ENCODE data around the gene PTGR2.

PTGR2 gene

DNA sequence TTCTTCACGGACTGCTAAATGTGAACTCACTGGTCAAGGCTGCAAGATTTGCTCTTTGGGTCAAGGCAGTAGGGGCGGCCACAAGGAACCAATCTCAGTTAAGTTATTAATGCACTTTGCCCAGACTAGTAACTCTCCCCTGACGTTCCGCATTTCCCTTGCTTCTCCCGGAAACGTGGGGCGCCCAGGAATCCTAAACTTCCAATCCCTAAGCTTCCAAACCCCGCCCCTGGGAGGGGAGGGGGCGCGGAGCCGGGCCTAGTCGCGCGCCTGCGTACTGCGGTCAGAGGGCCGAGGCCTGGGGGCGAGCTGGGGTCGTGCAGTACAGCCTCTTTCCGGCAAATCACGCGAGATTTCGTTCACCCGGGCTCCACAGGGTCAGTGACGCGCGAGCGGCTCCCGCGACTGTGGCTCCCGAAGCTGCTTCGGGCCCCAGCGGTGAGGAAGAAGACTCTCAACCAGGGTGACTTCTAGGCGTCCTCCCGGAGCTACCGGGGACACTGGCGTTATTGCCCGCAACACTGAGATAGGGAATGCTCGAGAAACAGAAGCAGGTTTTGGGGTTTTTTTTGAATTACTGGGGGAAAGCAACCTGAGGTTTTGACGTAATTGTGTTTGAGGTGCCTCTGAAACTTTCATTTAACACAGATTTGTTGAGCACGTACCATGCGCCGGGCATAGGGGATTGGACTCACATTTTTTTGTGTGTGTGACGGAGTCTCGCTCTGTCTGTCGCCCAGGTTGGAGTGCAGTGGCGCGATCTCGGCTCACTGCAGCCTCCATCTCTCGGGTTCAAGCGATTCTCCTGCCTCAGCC lies at the start of gene PTGR2:
TSS of gene PTGR2 (plus strand) at position 265 of the 816 bp plus-strand sequence. CDS start 7,032 bp downstream, outside the sequence.
- no peaks in the 10 kb centered on the region for H3K9me2 ChIP-seq (ENCODE audit: low read depth, low read length)
- peak within 1 kb of the TSS; percentile 79; the same call in 1 of the 2 replicates for H2AFZ ChIP-seq (ENCODE audit: low read length)
- peak within 1 kb of the TSS; percentile 78 for H3K4me3 ChIP-seq (ENCODE audit: low read depth, low read length, poor library complexity, severe bottlenecking)
- H3K27me3 ChIP-seq (ENCODE audit: insufficient read depth, low read length), result no peaks in the 10 kb centered on the region
- H3K36me3 ChIP-seq (ENCODE audit: insufficient read depth, low read length), result no peaks in the 10 kb centered on the region
- no peaks in the 10 kb centered on the region for H3K79me2 ChIP-seq (ENCODE audit: insufficient read depth, low read length)
- H3K4me1 ChIP-seq (ENCODE audit: insufficient read depth, low read length, severe bottlenecking), result peaks cover 15% of the 10 kb centered on the region
- H3K27ac ChIP-seq (ENCODE audit: low read depth, low read length, poor library complexity, severe bottlenecking), result peak within 1 kb of the TSS; percentile 74
- no peaks in the 10 kb centered on the region for H3K9me3 ChIP-seq (ENCODE audit: low read length)
- no peaks in the 10 kb centered on the region for H4K20me1 ChIP-seq (ENCODE audit: insufficient read depth, low read length)
- peak within 1 kb of the TSS; percentile 90 for H3K9ac ChIP-seq (ENCODE audit: low read length)
- TF ChIP-seq EZH2 (IDR thresholded peaks at IDR 0.05; ENCODE audit: borderline replicate concordance, low read length), result no peak
- TF ChIP-seq, protein P1, sequence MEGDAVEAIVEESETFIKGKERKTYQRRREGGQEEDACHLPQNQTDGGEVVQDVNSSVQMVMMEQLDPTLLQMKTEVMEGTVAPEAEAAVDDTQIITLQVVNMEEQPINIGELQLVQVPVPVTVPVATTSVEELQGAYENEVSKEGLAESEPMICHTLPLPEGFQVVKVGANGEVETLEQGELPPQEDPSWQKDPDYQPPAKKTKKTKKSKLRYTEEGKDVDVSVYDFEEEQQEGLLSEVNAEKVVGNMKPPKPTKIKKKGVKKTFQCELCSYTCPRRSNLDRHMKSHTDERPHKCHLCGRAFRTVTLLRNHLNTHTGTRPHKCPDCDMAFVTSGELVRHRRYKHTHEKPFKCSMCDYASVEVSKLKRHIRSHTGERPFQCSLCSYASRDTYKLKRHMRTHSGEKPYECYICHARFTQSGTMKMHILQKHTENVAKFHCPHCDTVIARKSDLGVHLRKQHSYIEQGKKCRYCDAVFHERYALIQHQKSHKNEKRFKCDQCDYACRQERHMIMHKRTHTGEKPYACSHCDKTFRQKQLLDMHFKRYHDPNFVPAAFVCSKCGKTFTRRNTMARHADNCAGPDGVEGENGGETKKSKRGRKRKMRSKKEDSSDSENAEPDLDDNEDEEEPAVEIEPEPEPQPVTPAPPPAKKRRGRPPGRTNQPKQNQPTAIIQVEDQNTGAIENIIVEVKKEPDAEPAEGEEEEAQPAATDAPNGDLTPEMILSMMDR (IDR thresholded peaks at IDR 0.05; ENCODE audit: low read length), result no peak
- H3K4me2 ChIP-seq (ENCODE audit: low read length), result peak within 1 kb of the TSS; percentile 81
- H3F3A ChIP-seq (ENCODE audit: insufficient read depth, low read length), result 0 out of 2 replicates have a peak, but pooled peaks cover 5% of the 10 kb centered on the region

- H3K4me1 ChIP-seq (ENCODE audit: insufficient read depth, low read length, severe bottlenecking), result peaks cover 4% of the 10 kb centered on the region
- H4K20me1 ChIP-seq (ENCODE audit: insufficient read depth, low read length), result no peaks in the 10 kb centered on the region
- H3K9ac ChIP-seq (ENCODE audit: low read length), result no peak overlapping the region
- no peak overlapping the region for H2AFZ ChIP-seq (ENCODE audit: low read length)
- no peaks in the 10 kb centered on the region for H3K36me3 ChIP-seq (ENCODE audit: insufficient read depth, low read length)
- no peak overlapping the region for H3K27ac ChIP-seq (ENCODE audit: low read depth, low read length, poor library complexity, severe bottlenecking)
- no peaks in the 10 kb centered on the region for H3K9me2 ChIP-seq (ENCODE audit: low read depth, low read length)
- no peaks in the 10 kb centered on the region for H3F3A ChIP-seq (ENCODE audit: insufficient read depth, low read length)
- no peaks in the 10 kb centered on the region for H3K9me3 ChIP-seq (ENCODE audit: low read length)
- no peak overlapping the region for H3K4me2 ChIP-seq (ENCODE audit: low read length)
- no peaks in the 10 kb centered on the region for H3K79me2 ChIP-seq (ENCODE audit: insufficient read depth, low read length)
- no peak overlapping the region for H3K4me3 ChIP-seq (ENCODE audit: low read depth, low read length, poor library complexity, severe bottlenecking)
- H3K27me3 ChIP-seq (ENCODE audit: insufficient read depth, low read length), result no peaks in the 10 kb centered on the region
- TF ChIP-seq EZH2 (IDR thresholded peaks at IDR 0.05; ENCODE audit: borderline replicate concordance, low read length), result no peak
- TF ChIP-seq, protein P1 (IDR thresholded peaks at IDR 0.05; ENCODE audit: low read length), result no peak
Observed at GRCh38 chr14:73802431-73803188, 49.0 kb upstream of the PTGR2 start.

GRCh38 chr14:73804636-73805035 lies 47.0 kb upstream of the PTGR2 start:
- no peak overlapping the region for H3K27ac ChIP-seq (ENCODE audit: low read depth, low read length, poor library complexity, severe bottlenecking)
- H3K9me3 ChIP-seq (ENCODE audit: low read length), result no peaks in the 10 kb centered on the region
- H3K36me3 ChIP-seq (ENCODE audit: insufficient read depth, low read length), result no peaks in the 10 kb centered on the region
- H3K4me2 ChIP-seq (ENCODE audit: low read length), result no peak overlapping the region
- TF ChIP-seq, protein P1 (IDR thresholded peaks at IDR 0.05; ENCODE audit: low read length), result no peak
- no peak for TF ChIP-seq EZH2 (IDR thresholded peaks at IDR 0.05; ENCODE audit: borderline replicate concordance, low read length)
- no peaks in the 10 kb centered on the region for H3K4me1 ChIP-seq (ENCODE audit: insufficient read depth, low read length, severe bottlenecking)
- H3K4me3 ChIP-seq (ENCODE audit: low read depth, low read length, poor library complexity, severe bottlenecking), result no peak overlapping the region
- H3K9ac ChIP-seq (ENCODE audit: low read length), result no peak overlapping the region
- H3F3A ChIP-seq (ENCODE audit: insufficient read depth, low read length), result no peaks in the 10 kb centered on the region
- no peak overlapping the region for H2AFZ ChIP-seq (ENCODE audit: low read length)
- no peaks in the 10 kb centered on the region for H3K79me2 ChIP-seq (ENCODE audit: insufficient read depth, low read length)
- H4K20me1 ChIP-seq (ENCODE audit: insufficient read depth, low read length), result no peaks in the 10 kb centered on the region
- no peaks in the 10 kb centered on the region for H3K9me2 ChIP-seq (ENCODE audit: low read depth, low read length)
- no peaks in the 10 kb centered on the region for H3K27me3 ChIP-seq (ENCODE audit: insufficient read depth, low read length)

All from OCI-LY1 (cell line).